T-helper 22 cell (primary cell): ENCODE results near the gene HAS3.

ENCODE experiments used
- DNase-seq: peaks from one replicate; pipeline ENCODE4 v3.0.0-alpha.2; 2020; ENCODE audit warnings: low read depth

Gene HAS3

DNA sequence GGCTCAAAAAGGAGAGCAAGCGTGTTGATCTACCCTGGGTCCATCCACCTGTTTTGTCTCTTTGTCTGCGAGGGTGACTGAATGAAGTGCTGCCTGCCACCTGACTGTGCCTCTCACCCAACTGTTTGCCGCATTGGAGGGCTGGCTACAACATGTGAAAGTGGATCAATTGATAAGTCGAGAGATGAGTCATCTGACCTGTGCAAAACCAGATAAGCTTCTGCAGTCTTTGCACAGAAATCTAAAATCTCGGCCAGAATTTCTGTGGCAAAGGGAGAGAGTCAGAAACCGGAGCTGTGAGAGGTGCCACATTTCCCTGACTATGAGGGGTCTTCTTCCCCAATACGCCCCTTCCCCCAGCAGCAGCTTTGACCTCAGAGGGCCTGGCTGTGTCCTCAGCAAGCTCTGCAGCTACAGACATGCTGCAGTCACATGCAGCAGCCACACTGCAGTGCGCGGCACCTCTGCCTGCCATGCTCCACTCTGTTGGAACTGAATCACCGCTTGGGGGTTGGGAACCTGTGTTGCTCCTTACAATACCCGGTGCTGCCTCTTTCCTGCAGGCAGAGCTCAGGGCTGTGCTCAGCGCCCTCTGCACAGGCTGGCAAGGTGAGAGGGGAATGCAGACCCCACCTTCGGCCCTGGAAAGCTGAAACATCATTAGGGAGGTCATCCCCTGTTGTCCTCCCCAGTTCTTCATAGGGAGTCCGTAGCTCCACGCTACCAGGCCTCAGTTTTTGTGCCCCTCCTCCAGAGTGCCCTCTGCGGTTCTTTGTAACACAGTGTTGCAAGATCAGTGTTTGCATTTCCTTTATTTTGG lies 16.2 kb upstream of the HAS3 start:
- no peak for DNase-seq

DNA sequence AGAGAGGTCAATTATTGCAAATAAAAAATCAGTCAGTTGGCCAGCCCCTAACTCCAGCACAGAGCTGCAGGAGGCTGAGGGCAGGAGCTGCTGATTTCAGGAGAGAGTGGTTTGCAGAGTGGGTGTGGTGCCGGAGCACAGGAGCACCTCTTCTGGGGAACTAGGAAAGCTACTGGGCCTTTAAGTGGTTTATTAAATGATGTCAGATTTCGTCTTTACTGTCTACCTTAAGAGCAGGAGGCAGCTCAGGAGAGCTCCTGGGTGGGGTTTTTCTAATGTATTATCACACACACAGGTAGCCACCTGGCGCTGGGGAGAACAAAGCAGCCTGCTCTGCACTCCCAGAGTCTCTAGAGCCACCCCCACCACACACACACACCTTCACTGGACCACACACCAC lies 11.5 kb upstream of the HAS3 start:
- no peak for DNase-seq

DNA sequence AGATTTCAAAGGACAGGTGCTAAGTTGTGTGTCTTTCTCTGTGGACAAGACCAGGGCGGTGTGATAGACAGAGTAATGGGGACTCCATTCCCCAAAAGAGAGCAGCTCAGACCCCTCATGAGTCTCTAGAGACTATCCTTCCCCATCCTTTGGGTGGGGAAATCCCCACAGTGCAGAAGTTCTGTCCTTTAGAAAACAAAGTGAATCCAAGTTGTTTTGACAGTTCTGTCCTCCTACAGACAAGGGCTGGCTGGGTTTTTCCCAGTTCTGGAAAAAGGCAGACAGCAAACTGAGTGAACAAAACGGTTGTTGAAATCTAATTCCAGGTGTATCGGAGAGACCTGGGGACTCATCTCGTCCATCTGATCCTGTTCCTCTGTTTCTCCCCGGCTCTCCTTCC lies 11.0 kb upstream of the HAS3 start:
- DNase-seq, result no peak

DNA sequence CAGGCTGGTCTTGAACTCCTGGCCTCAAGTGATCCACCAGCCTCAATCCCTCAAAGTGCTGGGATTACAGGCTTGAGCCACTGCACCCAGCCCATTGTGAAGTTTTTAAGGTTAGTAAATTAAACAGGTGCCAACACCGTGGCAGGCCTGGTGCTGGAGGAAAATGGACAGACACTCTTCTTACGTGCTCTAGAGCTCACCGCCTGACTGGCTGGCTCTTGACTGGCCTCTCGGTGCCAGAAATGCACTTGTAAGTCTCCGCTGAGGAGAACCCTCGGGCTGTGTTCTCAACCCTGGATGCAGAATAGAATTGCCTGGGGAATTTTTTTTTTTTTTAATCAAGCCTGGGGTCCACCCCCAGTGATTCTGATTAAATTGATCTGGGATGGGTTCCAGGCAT lies 10.3 kb upstream of the HAS3 start:
- DNase-seq, result no peak

DNA sequence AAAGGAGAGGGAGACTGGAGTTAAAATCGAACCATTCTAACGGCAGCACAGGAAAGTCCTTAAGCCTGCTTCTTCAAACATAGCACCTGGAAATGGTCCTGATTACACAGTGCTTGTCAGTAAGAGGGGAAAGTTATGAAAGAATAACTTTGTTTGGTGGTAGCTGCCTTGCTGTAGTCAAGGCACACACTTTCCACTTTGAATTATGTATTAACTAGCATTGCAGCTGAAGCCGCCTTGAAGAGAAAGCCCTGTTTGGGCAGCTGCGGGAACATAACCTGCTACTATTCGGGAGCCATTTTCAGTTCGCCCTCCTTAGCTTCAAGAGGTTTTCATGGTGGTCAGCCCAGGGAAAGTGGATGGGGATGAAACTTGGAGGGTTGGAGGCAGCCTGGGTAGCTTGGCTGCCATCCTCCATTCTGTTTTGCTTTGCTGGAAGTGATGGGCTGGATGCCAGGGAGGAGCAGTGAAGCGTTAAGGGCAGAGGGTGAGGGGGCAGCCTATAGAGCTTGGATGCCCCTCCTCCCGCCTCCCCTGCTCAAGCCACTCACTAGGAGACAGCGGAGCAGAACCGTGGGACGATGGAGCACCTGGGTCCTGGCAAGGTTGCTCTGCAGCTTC lies 5.3 kb upstream of the HAS3 start:
- DNase-seq, result no peak

DNA sequence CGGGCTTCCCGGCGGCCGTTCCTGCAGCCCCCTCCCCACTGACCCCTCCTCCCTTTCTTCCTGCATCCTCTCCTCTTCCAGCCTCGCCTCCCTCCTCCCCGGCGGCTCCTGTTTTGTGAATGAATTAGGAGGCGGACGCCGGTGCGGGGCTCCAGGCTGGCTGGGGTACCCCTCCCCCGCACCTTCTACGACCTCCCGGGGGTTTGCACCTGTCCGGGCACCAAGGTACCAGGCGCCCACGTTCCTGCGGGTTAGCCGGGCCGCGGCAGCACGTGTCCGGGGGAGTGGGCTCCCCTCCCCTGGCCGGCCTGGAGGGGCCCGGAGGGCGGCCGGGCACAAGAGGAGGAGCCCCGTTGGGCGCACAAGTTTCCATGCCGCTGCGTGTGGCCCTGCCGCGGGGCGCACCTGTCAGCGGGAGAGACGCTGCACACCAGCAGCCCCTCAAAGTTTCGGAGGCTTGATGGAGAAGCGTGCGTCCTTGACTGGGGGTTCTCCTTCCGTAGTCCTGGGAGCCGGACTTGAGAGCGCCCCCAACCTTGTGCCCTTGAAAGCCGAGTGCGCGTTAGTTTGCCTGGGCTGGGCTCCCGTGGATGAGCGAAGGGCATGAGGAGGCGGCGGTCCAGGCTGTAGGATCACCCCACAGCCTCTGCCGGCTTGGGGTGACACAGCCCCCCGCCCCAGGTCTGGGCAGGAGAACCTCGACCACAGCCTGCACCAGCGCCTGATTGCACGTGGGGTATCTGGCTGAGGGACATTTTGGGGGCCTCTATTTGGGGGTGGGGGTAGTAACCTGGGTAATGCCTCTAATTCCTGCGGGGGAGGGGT lies 1.2 kb downstream of the HAS3 start:
- DNase-seq, result no peak

DNA sequence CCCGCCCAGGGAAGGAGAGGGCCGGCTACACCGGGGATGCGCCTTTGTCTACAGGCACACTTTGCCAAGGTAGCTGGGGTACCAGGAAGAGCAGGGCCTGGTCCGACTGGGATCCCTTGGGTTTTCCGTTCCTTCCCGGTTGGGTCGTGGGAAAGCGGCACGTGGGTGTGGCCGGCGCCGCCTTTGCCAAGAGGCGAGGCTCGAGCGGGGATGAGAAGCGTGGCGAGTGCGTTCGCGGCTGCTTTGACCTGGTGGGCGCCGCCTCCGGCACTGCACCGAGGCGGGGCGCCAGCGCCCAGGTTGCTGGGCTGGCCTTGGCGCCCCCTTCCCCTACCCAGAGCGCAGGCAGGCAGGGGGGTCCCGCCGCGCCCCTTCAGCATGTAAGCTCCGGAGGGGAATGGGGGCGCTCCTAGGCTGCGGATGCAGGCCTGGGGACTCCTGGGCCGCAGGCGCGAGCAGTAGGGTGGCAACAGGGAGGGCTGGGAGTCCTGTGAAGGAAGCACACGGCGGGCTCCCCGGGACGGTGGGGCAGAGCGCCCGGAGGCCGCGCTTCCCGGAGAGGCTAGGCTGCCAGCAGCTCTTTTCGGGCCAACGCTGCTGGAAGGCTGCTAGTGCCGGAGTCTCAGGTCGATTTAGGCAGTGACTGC lies 2.0 kb downstream of the HAS3 start:
- no peak for DNase-seq

DNA sequence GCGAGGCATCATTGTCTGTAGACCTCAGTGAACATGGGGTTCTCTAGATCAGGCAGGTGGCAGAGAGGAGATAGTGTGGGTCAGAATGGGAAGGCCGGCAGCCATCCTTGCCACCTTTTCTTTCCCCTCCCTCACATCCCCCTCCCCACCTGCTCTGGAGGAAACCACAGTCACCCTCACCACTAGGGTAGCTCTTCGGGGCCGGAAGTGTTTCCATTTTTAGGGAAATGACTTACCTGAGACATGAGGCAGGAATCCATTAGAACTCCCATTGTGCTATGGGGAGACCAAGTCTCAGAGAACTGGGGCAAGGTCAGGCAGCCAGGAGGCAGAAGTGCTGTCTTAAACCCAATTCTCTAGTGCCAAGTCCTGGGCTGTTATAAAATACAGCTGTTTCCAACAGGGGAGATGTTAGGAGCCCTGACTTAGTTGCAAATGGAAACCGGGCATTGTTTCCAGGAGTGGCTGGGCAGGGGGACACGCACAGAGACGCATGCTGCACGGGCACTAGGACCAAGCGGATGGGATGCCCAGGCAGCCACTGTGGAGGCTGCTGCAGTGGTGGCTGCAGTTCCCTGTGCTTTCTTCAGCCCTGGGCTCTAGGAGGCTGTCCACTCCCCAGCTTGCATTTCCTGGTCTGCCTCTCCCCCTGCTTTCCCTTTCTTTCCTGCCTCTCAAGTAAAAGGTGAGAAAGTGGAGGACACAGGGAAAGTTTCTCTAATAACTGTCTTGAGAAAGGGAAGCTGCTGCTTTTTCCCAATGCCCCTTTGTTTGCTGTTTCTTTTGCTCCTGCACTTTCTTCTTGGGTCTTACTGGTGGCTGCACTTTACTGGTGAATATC lies 2.8 kb downstream of the HAS3 start:
- no peak for DNase-seq

DNA sequence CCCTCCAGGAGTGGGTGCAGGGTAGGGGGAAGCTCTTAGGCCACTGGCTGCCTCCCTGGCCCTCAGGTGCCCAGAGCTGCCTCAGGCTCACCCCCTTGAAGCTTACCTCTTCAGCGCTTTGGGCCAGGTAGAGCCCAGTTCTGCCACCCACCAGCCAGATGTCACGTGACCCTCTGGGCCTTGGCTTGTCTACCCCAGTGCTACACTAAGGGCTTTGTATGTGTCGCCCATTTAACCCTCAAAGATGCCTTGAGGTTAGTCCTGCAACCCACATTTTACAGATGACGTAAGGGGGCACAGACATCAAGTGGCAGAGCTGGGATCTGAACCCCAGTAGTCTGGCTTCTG lies 3.4 kb downstream of the HAS3 start:
- no peak for DNase-seq

DNA sequence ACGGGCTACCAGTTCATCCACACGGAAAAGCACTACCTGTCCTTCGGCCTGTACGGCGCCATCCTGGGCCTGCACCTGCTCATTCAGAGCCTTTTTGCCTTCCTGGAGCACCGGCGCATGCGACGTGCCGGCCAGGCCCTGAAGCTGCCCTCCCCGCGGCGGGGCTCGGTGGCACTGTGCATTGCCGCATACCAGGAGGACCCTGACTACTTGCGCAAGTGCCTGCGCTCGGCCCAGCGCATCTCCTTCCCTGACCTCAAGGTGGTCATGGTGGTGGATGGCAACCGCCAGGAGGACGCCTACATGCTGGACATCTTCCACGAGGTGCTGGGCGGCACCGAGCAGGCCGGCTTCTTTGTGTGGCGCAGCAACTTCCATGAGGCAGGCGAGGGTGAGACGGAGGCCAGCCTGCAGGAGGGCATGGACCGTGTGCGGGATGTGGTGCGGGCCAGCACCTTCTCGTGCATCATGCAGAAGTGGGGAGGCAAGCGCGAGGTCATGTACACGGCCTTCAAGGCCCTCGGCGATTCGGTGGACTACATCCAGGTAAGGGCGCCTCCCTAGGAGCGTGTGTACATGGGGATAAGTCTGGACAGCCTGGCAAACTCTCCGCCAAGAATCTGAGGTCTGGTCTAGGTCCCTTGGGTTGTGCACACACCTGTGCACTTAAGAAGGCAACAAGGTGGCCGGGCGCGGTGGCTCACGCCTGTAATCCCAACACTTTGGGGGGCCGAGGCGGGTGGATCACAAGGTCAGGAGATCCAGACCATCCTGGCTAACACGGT lies 4.2 kb downstream of the HAS3 start:
- no peak for DNase-seq

DNA sequence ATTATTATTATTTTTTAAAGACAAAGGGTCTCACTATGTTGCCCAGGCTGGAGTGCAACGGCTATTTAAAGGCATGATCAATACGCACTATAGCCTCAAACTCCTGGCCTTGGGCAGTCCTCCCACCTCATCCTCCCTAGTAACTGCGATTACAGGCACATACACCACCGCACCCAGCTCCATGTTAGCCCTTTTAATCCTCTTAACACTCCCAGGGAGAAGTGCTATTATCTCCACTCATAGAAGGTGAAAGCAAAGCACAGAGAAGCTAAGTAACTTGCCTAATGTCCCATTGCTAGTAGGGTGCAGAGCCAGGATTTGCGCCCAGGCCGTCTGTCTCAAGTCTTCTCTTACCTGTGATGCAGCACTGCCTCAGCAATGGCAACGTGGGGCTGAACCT lies 5.0 kb downstream of the HAS3 start:
- DNase-seq, result no peak

DNA sequence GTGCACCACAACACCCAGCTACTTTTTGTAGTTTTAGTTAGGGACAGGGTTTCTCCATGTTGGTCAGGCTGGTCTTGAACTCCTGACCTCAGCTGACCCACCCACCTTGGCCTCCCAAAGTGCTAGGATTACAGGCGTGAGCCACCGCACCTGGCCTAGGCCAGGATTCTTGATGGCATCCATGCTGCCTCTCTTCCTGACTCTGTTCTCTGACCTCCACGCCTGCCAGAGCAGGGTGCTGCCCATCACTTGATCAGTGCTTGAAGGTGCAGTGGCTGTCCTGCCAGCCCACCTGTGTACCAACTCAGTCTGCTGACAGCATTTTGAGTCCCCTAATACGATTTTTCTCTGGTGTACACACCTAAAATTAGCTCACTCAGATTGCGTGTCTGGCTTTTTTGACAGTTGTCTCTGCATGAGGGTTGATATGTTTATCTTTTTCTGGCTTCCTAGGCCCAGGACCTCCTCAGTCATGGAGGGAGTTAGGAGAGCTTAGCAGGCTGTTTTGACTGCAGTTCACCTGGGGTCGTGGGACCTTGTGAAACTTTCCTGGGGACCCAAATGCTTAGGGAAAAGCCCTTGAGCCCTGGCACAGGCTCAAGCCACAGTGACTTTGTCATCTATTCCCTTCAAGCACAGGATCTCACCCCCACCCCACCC lies 5.9 kb downstream of the HAS3 start:
- no peak for DNase-seq

DNA sequence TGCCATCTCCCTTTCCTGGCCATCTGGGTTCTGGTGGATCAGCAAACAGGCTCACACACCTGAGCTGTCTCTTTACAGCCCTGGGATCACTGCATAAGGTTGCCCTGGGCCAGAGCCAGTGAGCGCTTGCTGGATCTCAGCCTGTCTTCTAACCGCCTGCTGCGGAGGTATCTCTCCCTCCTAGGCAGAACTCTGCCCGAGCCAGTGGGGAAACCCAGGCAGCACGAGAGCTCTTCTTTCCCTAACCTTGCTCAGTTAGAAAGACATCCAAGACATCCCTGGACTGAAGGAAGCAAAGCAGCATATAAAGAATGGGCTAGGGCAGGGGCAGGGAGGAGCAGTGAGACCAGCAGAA lies 6.4 kb downstream of the HAS3 start:
- DNase-seq, result no peak

DNA sequence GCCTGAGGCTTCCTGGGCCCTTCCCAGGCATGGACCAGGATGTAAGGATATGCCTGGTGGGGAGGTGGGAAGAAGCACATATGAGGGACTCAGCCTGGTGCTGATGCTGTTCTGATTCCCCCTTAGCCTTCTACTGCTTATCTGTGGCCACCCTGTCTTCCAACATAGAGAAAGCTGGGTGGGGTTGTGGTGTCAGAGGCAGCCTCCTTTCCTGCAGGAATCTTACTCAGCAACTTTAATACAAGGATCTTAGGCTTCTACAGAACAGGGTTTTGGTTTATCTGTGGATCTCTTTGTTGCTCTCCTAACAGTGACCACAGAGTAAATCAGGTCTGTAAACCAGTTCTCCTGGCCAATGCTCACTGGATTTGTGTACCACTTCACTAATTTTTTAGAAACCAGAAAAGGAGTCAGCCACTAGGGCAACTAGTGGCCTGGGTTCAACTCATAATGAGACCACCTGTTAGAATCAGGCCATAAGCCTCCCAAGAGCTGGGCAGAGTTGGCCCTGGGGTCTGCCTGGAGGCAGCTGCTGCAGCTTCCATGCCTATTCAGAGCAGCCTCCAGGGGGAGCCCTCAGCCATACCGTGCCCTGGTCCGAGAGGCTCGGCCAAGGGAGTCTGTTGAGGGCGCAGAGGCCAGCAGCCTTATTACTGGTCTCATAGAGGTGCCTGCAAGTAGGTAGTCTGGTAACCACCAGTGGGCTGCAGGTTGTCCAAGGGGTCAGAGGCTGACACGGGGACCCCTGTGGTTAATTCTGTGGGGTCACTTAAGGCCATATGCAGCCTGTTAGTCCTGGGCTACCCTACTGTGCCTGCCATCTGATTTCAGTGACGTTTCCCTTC lies 7.1 kb downstream of the HAS3 start:
- DNase-seq, result no peak

DNA sequence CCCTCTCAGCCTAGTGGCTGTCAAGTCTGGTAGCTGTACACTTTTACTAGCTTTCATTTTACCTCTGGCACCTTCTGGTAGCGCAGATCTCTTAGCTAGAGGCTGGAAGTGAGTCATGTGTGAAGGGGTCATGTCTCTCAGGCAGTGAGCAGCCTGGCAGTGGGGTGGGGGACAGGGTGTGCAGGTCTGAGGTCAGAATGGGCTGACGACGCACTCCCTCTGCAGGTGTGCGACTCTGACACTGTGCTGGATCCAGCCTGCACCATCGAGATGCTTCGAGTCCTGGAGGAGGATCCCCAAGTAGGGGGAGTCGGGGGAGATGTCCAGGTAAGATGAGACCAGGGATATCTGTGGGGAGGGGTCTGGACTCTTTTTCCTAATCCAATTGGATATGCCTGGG lies 7.8 kb downstream of the HAS3 start:
- no peak for DNase-seq

DNA sequence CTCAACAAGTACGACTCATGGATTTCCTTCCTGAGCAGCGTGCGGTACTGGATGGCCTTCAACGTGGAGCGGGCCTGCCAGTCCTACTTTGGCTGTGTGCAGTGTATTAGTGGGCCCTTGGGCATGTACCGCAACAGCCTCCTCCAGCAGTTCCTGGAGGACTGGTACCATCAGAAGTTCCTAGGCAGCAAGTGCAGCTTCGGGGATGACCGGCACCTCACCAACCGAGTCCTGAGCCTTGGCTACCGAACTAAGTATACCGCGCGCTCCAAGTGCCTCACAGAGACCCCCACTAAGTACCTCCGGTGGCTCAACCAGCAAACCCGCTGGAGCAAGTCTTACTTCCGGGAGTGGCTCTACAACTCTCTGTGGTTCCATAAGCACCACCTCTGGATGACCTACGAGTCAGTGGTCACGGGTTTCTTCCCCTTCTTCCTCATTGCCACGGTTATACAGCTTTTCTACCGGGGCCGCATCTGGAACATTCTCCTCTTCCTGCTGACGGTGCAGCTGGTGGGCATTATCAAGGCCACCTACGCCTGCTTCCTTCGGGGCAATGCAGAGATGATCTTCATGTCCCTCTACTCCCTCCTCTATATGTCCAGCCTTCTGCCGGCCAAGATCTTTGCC lies 9.0 kb downstream of the HAS3 start:
- no peak for DNase-seq

DNA sequence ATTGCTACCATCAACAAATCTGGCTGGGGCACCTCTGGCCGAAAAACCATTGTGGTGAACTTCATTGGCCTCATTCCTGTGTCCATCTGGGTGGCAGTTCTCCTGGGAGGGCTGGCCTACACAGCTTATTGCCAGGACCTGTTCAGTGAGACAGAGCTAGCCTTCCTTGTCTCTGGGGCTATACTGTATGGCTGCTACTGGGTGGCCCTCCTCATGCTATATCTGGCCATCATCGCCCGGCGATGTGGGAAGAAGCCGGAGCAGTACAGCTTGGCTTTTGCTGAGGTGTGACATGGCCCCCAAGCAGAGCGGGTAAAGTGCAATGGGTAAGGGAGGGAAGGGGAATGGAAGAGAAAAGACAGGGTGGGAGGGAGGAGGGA lies 9.5 kb downstream of the HAS3 start:
- DNase-seq, result no peak

DNA sequence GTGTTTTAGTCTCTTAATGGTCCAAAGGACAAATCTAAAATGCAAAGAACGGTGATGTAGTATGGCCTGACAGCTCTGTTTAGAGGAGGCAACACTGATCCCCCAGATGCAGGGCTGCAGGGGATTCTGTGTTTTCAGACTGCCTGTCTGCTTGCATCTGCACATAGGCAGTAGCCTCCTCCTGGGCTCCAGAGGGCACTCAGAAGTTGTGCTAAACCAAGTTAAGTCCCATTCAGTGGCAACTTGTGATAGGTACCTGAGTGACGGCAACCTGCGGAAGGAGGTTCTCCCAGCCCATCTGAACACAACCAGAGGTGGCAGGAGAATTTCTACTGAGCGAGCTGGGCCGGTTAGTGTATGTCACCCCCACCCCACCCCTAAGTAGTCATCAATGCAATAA lies 9.9 kb downstream of the HAS3 start:
- no peak for DNase-seq

DNA sequence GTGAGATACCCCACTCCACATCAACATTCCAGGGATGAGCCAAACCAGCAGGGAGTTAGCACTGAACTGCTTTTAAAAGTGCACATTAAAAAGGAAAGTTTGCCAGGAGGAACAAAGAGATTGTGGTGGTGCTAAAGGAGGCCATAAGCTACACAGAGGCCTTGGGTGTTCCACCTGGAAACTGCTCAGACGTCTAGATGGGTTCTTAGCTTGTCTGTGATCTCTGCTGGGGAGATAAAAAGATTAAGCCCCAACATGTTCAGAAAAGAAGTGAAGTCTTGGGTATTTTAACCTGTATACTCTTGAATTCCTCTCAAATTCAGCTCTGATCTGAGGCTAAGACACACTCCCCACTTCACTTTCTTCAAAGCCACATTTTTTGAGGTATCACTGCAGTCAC lies 10.4 kb downstream of the HAS3 start:
- DNase-seq, result no peak
